ENCODE data around the gene GRAMD2B.

Gene GRAMD2B

GRCh38 chr5:126483156-126483555 is 59.9 kb downstream of the GRAMD2B start:
- DNase-seq: no peak

GRCh38 chr5:126484253-126484652 is 61.0 kb downstream of the GRAMD2B start:
- DNase-seq: no peak

- no peak for DNase-seq
Observed at GRCh38 chr5:126486332-126486731, 63.1 kb downstream of the GRAMD2B start.

- DNase-seq: no peak
Observed at GRCh38 chr5:126487596-126487995, 64.4 kb downstream of the GRAMD2B start.

- DNase-seq: no peak
Observed at GRCh38 chr5:126488443-126489065, 65.3 kb downstream of the GRAMD2B start.

GRCh38 chr5:126490167-126490940 is 67.1 kb downstream of the GRAMD2B start:
- DNase-seq: no peak

GRCh38 chr5:126492939-126493338 is 69.7 kb downstream of the GRAMD2B start:
- DNase-seq: no peak

- no peak for DNase-seq
Observed at GRCh38 chr5:126494393-126494792, 71.2 kb downstream of the GRAMD2B start.

GRCh38 chr5:126497506-126497905 is 74.3 kb downstream of the GRAMD2B start:
- DNase-seq: no peak

- DNase-seq: no peak
Observed at GRCh38 chr5:126499278-126499677, 76.1 kb downstream of the GRAMD2B start.

- DNase-seq: no peak
Observed at GRCh38 chr5:126499853-126500342, 76.7 kb downstream of the GRAMD2B start.

GRCh38 chr5:126501448-126501847 is 78.2 kb downstream of the GRAMD2B start:
- no peak for DNase-seq

- DNase-seq: no peak
Observed at GRCh38 chr5:126503602-126504104, 80.4 kb downstream of the GRAMD2B start.

- DNase-seq: no peak
Observed at GRCh38 chr5:126506079-126506478, 82.9 kb downstream of the GRAMD2B start.

GRCh38 chr5:126508251-126508961 is 85.2 kb downstream of the GRAMD2B start:
- DNase-seq: no peak

- DNase-seq: no peak
Observed at GRCh38 chr5:126508962-126509279, 85.7 kb downstream of the GRAMD2B start.

GRCh38 chr5:126509339-126509738 is 86.1 kb downstream of the GRAMD2B start:
- DNase-seq: no peak

- DNase-seq: no peak
Observed at GRCh38 chr5:126511961-126512360, 88.8 kb downstream of the GRAMD2B start.

GRCh38 chr5:126512451-126512850 is 89.2 kb downstream of the GRAMD2B start:
- DNase-seq: no peak

GRCh38 chr5:126513302-126513701 is 90.1 kb downstream of the GRAMD2B start:
- DNase-seq: no peak

GRCh38 chr5:126513703-126514102 is 90.5 kb downstream of the GRAMD2B start:
- no peak for DNase-seq

GRCh38 chr5:126514131-126514557 is 90.9 kb downstream of the GRAMD2B start:
- DNase-seq: no peak

- no peak for DNase-seq
Observed at GRCh38 chr5:126514558-126515141, 91.4 kb downstream of the GRAMD2B start.

All from NCI-H2107 (cell line).